Measurements from ENCODE around the gene PXMP4.

- TF ChIP-seq, protein P1, sequence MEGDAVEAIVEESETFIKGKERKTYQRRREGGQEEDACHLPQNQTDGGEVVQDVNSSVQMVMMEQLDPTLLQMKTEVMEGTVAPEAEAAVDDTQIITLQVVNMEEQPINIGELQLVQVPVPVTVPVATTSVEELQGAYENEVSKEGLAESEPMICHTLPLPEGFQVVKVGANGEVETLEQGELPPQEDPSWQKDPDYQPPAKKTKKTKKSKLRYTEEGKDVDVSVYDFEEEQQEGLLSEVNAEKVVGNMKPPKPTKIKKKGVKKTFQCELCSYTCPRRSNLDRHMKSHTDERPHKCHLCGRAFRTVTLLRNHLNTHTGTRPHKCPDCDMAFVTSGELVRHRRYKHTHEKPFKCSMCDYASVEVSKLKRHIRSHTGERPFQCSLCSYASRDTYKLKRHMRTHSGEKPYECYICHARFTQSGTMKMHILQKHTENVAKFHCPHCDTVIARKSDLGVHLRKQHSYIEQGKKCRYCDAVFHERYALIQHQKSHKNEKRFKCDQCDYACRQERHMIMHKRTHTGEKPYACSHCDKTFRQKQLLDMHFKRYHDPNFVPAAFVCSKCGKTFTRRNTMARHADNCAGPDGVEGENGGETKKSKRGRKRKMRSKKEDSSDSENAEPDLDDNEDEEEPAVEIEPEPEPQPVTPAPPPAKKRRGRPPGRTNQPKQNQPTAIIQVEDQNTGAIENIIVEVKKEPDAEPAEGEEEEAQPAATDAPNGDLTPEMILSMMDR (IDR thresholded peaks at IDR 0.05; ENCODE audit: low read depth, low read length, poor library complexity, severe bottlenecking) = no peak
- TF ChIP-seq EZH2phosphoT487 (IDR thresholded peaks at IDR 0.05; ENCODE audit: borderline replicate concordance, low read length) = no peak
These were observed 33.0 kb upstream of the PXMP4 start for GRCh38 chr20:33753143-33753542.
